KMS-11 (cell line): Measurements from ENCODE around the gene BTG1.

Source experiments
- H2AFZ ChIP-seq: fragments of 200-600 bp; sonication (generic); 2 replicates; pipeline ENCODE4 v1.6.1; 2016; ENCODE audit warnings: antibody characterized with exemption, mixed run types, low read depth
- H3K27ac ChIP-seq: fragments of 200-600 bp; sonication (generic); 2 replicates; pipeline ENCODE4 v1.6.1; 2016; ENCODE audit warnings: mild to moderate bottlenecking, mixed run types
- H3K27me3 ChIP-seq: fragments of 200-600 bp; sonication (generic); 2 replicates; pipeline ENCODE4 v1.6.1; 2017; ENCODE audit warnings: mild to moderate bottlenecking, low read depth, mixed run types, moderate library complexity; ENCODE audit not compliant: insufficient read depth
- H3K36me3 ChIP-seq: fragments of 200-600 bp; sonication (generic); 2 replicates; pipeline ENCODE4 v1.6.1; 2017; ENCODE audit warnings: mild to moderate bottlenecking, mixed run types; ENCODE audit not compliant: insufficient read depth
- H3K4me1 ChIP-seq: fragments of 200-600 bp; sonication (generic); 2 replicates; pipeline ENCODE4 v1.6.1; 2016; ENCODE audit warnings: mild to moderate bottlenecking, low read depth, mixed run types; ENCODE audit not compliant: poor library complexity, severe bottlenecking
- H3K4me2 ChIP-seq: fragments of 200-600 bp; sonication (generic); 2 replicates; pipeline ENCODE4 v1.7.0; 2016; ENCODE audit warnings: mild to moderate bottlenecking, mixed run types
- H3K4me3 ChIP-seq: fragments of 200-600 bp; sonication (generic); IDR thresholded peaks from 2 replicates; pipeline ENCODE4 v1.6.1; 2017; ENCODE audit warnings: low read depth, low read length, mixed read lengths; ENCODE audit not compliant: insufficient read depth
- H3K79me2 ChIP-seq: fragments of 200-600 bp; sonication (generic); 2 replicates; pipeline ENCODE4 v1.6.1; 2016; ENCODE audit warnings: low read depth, mixed run types; ENCODE audit not compliant: insufficient read depth
- H3K9ac ChIP-seq: fragments of 200-600 bp; sonication (generic); 2 replicates; pipeline ENCODE4 v1.6.1; 2016; ENCODE audit warnings: mild to moderate bottlenecking, mixed run types
- H4K20me1 ChIP-seq: fragments of 200-600 bp; sonication (generic); 2 replicates; pipeline ENCODE4 v1.6.1; 2016; ENCODE audit warnings: mild to moderate bottlenecking, mixed run types; ENCODE audit not compliant: insufficient read depth
- CTCF ChIP-seq: fragments of 200-600 bp; sonication (generic); conservative IDR thresholded peaks from 2 replicates; pipeline ENCODE4 v1.6.1; 2017; ENCODE audit warnings: low read depth, mild to moderate bottlenecking, antibody characterized with exemption, low read length, moderate library complexity, mixed read lengths

The BTG1 gene

GRCh38 chr12:92124689-92125029, 21.0 kb downstream of the BTG1 start:
- Histone ChIP-seq H3K4me3 (no peak overlapping the region), H2AFZ (no peak overlapping the region), H3K4me2 (no peak overlapping the region), H4K20me1 (no peaks in the 10 kb centered on the region), H3K27ac (no peak overlapping the region), H3K27me3 (no peaks in the 10 kb centered on the region), H3K36me3 (no peaks in the 10 kb centered on the region), H3K79me2 (no peaks in the 10 kb centered on the region), H3K9ac (no peak overlapping the region), H3K4me1 (no peaks in the 10 kb centered on the region)
- no peak for TF ChIP-seq CTCF

- H2AFZ ChIP-seq: no peak overlapping the region
- no peaks in the 10 kb centered on the region for H3K4me1 ChIP-seq
- H3K79me2 ChIP-seq: no peaks in the 10 kb centered on the region
- H3K9ac ChIP-seq: no peak overlapping the region
- H4K20me1 ChIP-seq: no peaks in the 10 kb centered on the region
- no peak for TF ChIP-seq CTCF
- H3K36me3 ChIP-seq: no peaks in the 10 kb centered on the region
- no peaks in the 10 kb centered on the region for H3K27me3 ChIP-seq
- no peak overlapping the region for H3K4me3 ChIP-seq
- no peak overlapping the region for H3K4me2 ChIP-seq
- no peak overlapping the region for H3K27ac ChIP-seq
Measured at GRCh38 chr12:92123780-92124688, 21.6 kb downstream of the BTG1 start.

- Histone ChIP-seq H3K36me3 (no peaks in the 10 kb centered on the region; the same call in 1 of the 2 replicates), H3K79me2 (no peaks in the 10 kb centered on the region), H3K4me3 (no peak overlapping the region), H3K27ac (no peak overlapping the region), H3K9ac (no peak overlapping the region), H3K4me1 (no peaks in the 10 kb centered on the region), H2AFZ (no peak overlapping the region), H4K20me1 (no peaks in the 10 kb centered on the region), H3K4me2 (no peak overlapping the region), H3K27me3 (no peaks in the 10 kb centered on the region)
- no peak for TF ChIP-seq CTCF
Measured at GRCh38 chr12:92122941-92123779, 22.5 kb downstream of the BTG1 start.

GRCh38 chr12:92121826-92122225, 23.8 kb downstream of the BTG1 start:
- no peak for TF ChIP-seq CTCF
- Histone ChIP-seq H3K4me2 (no peak overlapping the region), H4K20me1 (no peaks in the 10 kb centered on the region), H3K9ac (no peak overlapping the region), H3K27ac (no peak overlapping the region), H3K4me1 (no peaks in the 10 kb centered on the region), H3K36me3 (no peaks in the 10 kb centered on the region; the same call in 1 of the 2 replicates), H3K27me3 (no peaks in the 10 kb centered on the region), H3K4me3 (no peak overlapping the region), H3K79me2 (no peaks in the 10 kb centered on the region), H2AFZ (no peak overlapping the region)
